ENCODE results near the gene PIK3CB. TPM values are rescaled to one million over a fixed set of nuclear protein-coding genes. Genes with fewer than 3 reads are reported as not detected.

PIK3CB gene
- total and polyA plus RNA-seq, 4 donors: 4.7 to 15.9 (median 11.1) TPM

- Histone ChIP-seq H3K27ac (ENCODE audit: low read depth in 1 of 2, low read length in 2 of 2) (peak overlapping the region; percentile 47 to 78), H3K4me1 (ENCODE audit: control insufficient read depth in 4 of 4, insufficient read depth in 4 of 4, low read length in 3 of 4) (peaks cover 0 to 12% (median 8%) of the 10 kb centered on the region in 4 donors), H3K4me3 (ENCODE audit: low read depth in 1 of 3, low read length in 3 of 3) (no peak overlapping the region), H3K36me3 (ENCODE audit: control insufficient read depth in 4 of 4, insufficient read depth in 3 of 4, low read depth in 1 of 4, low read length in 3 of 4) (no peaks in the 10 kb centered on the region), H3K27me3 (ENCODE audit: control insufficient read depth in 4 of 4, insufficient read depth in 4 of 4, low read length in 3 of 4) (no peaks in the 10 kb centered on the region), H3K9ac (ENCODE audit: low read depth in 1 of 2, low read length in 2 of 2) (no peak overlapping the region), H3K9me3 (ENCODE audit: control insufficient read depth in 4 of 4, low read length in 3 of 4) (no peaks in the 10 kb centered on the region)
- peak; percentile 51 for DNase-seq (ENCODE audit: low spot score)
- peak; percentile 56 for TF ChIP-seq REST (IDR thresholded peaks at IDR 0.05)
- no peak for TF ChIP-seq FOXA2 (IDR thresholded peaks at IDR 0.05)
- TF ChIP-seq RAD21 (IDR thresholded peaks at IDR 0.05): peak; percentile 30 to 66
- peak; percentile 95 for TF ChIP-seq HNF4G (IDR thresholded peaks at IDR 0.05)
- no peak for TF ChIP-seq NR2F2 (IDR thresholded peaks at IDR 0.05)
- peak; percentile 98 to 99 for TF ChIP-seq HNF4A (conservative IDR thresholded peaks at IDR 0.05)
- TF ChIP-seq TAF1 (conservative IDR thresholded peaks at IDR 0.05): no peak
- TF ChIP-seq FOXA1 (IDR thresholded peaks at IDR 0.05): peak; percentile 2
- TF ChIP-seq JUND (IDR thresholded peaks at IDR 0.05): peak; percentile 95 to 97
- TF ChIP-seq EGR1 (IDR thresholded peaks at IDR 0.05; ENCODE audit: low read depth in 2 of 2): no peak
- TF ChIP-seq ZBTB33 (IDR thresholded peaks at IDR 0.05): no peak
- peak; percentile 85 for TF ChIP-seq ATF3 (IDR thresholded peaks at IDR 0.05)
- peak; percentile 44 to 54 for TF ChIP-seq RXRA (IDR thresholded peaks at IDR 0.05)
- no peak for TF ChIP-seq MAX (IDR thresholded peaks at IDR 0.05)
- no peak for TF ChIP-seq GABPA (IDR thresholded peaks at IDR 0.05 in 1 of 2, conservative IDR thresholded peaks at IDR 0.05 in 1 of 2)
- no peak for TF ChIP-seq CTCF (IDR thresholded peaks at IDR 0.05; ENCODE audit: low read depth, low read length, missing input control)
- peak; percentile 36 for TF ChIP-seq YY1 (IDR thresholded peaks at IDR 0.05)
- TF ChIP-seq SP1 (IDR thresholded peaks at IDR 0.05): peak; percentile 92
- WGBS: 23% methylated on average over 11 of the region's 11 CpGs
Observed at GRCh38 chr3:138862924-138863775, 28.4 kb upstream of the PIK3CB start.

All from liver (tissue), 9 donors.